Measurements from ENCODE around the gene LBP.

LBP gene

GRCh38 chr20:38343311-38344106, 2.8 kb upstream of the LBP start:
- TF ChIP-seq, protein P1, sequence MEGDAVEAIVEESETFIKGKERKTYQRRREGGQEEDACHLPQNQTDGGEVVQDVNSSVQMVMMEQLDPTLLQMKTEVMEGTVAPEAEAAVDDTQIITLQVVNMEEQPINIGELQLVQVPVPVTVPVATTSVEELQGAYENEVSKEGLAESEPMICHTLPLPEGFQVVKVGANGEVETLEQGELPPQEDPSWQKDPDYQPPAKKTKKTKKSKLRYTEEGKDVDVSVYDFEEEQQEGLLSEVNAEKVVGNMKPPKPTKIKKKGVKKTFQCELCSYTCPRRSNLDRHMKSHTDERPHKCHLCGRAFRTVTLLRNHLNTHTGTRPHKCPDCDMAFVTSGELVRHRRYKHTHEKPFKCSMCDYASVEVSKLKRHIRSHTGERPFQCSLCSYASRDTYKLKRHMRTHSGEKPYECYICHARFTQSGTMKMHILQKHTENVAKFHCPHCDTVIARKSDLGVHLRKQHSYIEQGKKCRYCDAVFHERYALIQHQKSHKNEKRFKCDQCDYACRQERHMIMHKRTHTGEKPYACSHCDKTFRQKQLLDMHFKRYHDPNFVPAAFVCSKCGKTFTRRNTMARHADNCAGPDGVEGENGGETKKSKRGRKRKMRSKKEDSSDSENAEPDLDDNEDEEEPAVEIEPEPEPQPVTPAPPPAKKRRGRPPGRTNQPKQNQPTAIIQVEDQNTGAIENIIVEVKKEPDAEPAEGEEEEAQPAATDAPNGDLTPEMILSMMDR (IDR thresholded peaks at IDR 0.05; ENCODE audit: borderline replicate concordance, control extremely low read depth, extremely low read depth, insufficient read depth, missing control alignments) = no peak
- DNase-seq (ENCODE audit: low spot score) = no peak
- in situ Hi-C loops (cut with MboI; ENCODE audit: low sequenced_read_pairs, unreplicated experiment) = no loop called here

GRCh38 chr20:38344107-38344701, 2.1 kb upstream of the LBP start:
- in situ Hi-C loops (cut with MboI; ENCODE audit: low sequenced_read_pairs, unreplicated experiment) = no loop called here
- TF ChIP-seq, protein P1 (IDR thresholded peaks at IDR 0.05; ENCODE audit: borderline replicate concordance, control extremely low read depth, extremely low read depth, insufficient read depth, missing control alignments) = no peak
- no peak for DNase-seq (ENCODE audit: low spot score)

DNA sequence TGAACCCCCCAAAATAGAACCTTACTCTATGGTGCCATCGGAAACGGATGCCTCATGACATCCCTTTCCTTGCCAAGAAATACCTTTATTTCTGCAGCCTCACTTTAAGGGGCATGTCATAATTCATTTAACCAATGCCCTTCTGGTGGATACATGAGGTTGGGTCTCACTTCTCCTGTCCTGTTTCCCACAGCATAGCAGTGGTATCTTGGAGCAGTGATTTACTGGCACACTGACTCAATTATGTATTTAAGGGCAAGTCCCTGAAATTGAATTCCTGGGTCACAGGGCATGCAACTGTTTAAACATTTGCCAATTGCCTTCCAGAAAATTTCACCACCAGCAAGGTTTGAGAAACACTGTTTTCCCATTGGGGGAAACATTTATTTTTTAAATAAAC, 639 bp upstream of the LBP start:
- in situ Hi-C loops (cut with MboI; ENCODE audit: low sequenced_read_pairs, unreplicated experiment) = no loop called here
- TF ChIP-seq, protein P1 (IDR thresholded peaks at IDR 0.05; ENCODE audit: borderline replicate concordance, control extremely low read depth, extremely low read depth, insufficient read depth, missing control alignments) = no peak
- DNase-seq (ENCODE audit: low spot score) = no peak

GRCh38 chr20:38346741-38347140, 459 bp downstream of the LBP start:
- TF ChIP-seq, protein P1 (IDR thresholded peaks at IDR 0.05; ENCODE audit: borderline replicate concordance, control extremely low read depth, extremely low read depth, insufficient read depth, missing control alignments) = no peak
- DNase-seq (ENCODE audit: low spot score) = no peak
- in situ Hi-C loops (cut with MboI; ENCODE audit: low sequenced_read_pairs, unreplicated experiment) = no loop called here

- in situ Hi-C loops (cut with MboI; ENCODE audit: low sequenced_read_pairs, unreplicated experiment) = no loop called here
- DNase-seq (ENCODE audit: low spot score) = no peak
- TF ChIP-seq, protein P1 (IDR thresholded peaks at IDR 0.05; ENCODE audit: borderline replicate concordance, control extremely low read depth, extremely low read depth, insufficient read depth, missing control alignments) = no peak
Measured at GRCh38 chr20:38349856-38350255, 3.6 kb downstream of the LBP start.

- in situ Hi-C loops (cut with MboI; ENCODE audit: low sequenced_read_pairs, unreplicated experiment) = no loop called here
- no peak for DNase-seq (ENCODE audit: low spot score)
- TF ChIP-seq, protein P1 (IDR thresholded peaks at IDR 0.05; ENCODE audit: borderline replicate concordance, control extremely low read depth, extremely low read depth, insufficient read depth, missing control alignments) = no peak
Measured at GRCh38 chr20:38350879-38351775, 4.8 kb downstream of the LBP start.

Data from GM13976 (cell line).